Kidney (tissue), 14 donors: ENCODE results near the gene GRIP2. TPM values are rescaled to one million over a fixed set of nuclear protein-coding genes. Genes with fewer than 3 reads are reported as not detected.

Source experiments
- DNase-seq, 5 donors: peaks; one replicate each; pipeline ENCODE4 v3.0.0-alpha.2; 2013 to 2020
- FAIRE-seq: peaks from 2 replicates; lab custom pipeline; 2012; peaks lifted over from hg19 to GRCh38; lab: Jason Lieb, UNC
- H3K27ac ChIP-seq, 2 donors: one replicate each; pipeline ENCODE4 v1.7.0; 2013; ENCODE audit warnings: low read depth in 2 of 2, low read length in 2 of 2, inconsistent platforms in 1 of 2
- H3K27me3 ChIP-seq: one replicate; pipeline ENCODE4 v1.7.1; 2013; ENCODE audit warnings: low read length, inconsistent platforms; ENCODE audit not compliant: control insufficient read depth, insufficient read depth
- H3K36me3 ChIP-seq, 3 donors: one replicate each; pipeline versions ENCODE4 v1.7.0 to v1.7.1; 2013; ENCODE audit warnings: low read length in 3 of 3, control low read depth in 1 of 3, inconsistent platforms in 1 of 3; ENCODE audit not compliant: insufficient read depth in 3 of 3, control insufficient read depth in 2 of 3
- H3K4me1 ChIP-seq, 3 donors: one replicate each; pipeline versions ENCODE4 v1.7.0 to v1.7.1; 2013; ENCODE audit warnings: low read length in 3 of 3, inconsistent platforms in 1 of 3, low read depth in 1 of 3; ENCODE audit not compliant: control insufficient read depth in 2 of 3, insufficient read depth in 2 of 3
- H3K4me3 ChIP-seq, 3 donors: one replicate each; pipeline versions ENCODE4 v1.7.0 to v1.8.1; 2013; ENCODE audit warnings: low read length in 3 of 3, control low read depth in 1 of 3, inconsistent platforms in 1 of 3
- H3K9ac ChIP-seq, 3 donors: one replicate each; pipeline versions ENCODE4 v1.7.0 to v1.7.1; 2013; ENCODE audit warnings: low read length in 3 of 3, control low read depth in 1 of 3, inconsistent platforms in 1 of 3
- H3K9me3 ChIP-seq, 3 donors: one replicate each; pipeline versions ENCODE4 v1.7.0 to v1.7.1; 2013; ENCODE audit warnings: low read length in 3 of 3, control low read depth in 1 of 3, inconsistent platforms in 1 of 3; ENCODE audit not compliant: control insufficient read depth in 2 of 3, insufficient read depth in 1 of 3
- CTCF ChIP-seq: IDR thresholded peaks from 3 replicates; pipeline ENCODE4 v1.5.1; 2012; ENCODE audit warnings: mild to moderate bottlenecking, moderate library complexity, borderline replicate concordance; ENCODE audit not compliant: insufficient read depth; ENCODE audit errors: extremely low read depth
- intact Hi-C: fragments of 100-400 bp; cut with DNase I; formaldehyde crosslinking; loops from one replicate; pipeline ENCODE4 v1.11.1; 2022
- polyA plus RNA-seq: library from polyadenylated mRNA; stranded (reverse); fragments of 350-450 nt; fragmentation: Illumina TruSeq; extraction: RNeasy Lipid Tissue Mini Kit (QIAGEN cat#74804); gene quantifications from one replicate; pipeline ENCODE4 v1.2.3, GENCODE V29; 2014; ENCODE audit warnings: low read depth, low replicate concordance; ENCODE audit not compliant: insufficient read depth
- total RNA-seq: library from RNA; stranded (reverse); fragmentation: NEBNext Ultra II Directional; extraction: Animal tissue kit (Norgen Biotek cat#: 25700); gene quantifications from one replicate; pipeline ENCODE4 v1.2.1, GENCODE V29; 2021
- donor health status: control.
- donor health status: control.
- donor health status: control.
- donor health status: control.
- donor health status: control.
- donor health status: DM: yes; HTN: yes; CAD: no.
- donor health status: Normal renal cell carcinoma (clear cell type).

Gene GRIP2
- total and polyA plus RNA-seq, 2 donors from 2014 or later = 3.0 to 3.2 TPM

GRCh38 chr3:14565868-14566588 is 25.9 kb upstream of the GRIP2 start:
- no peaks in the 10 kb centered on the region for H3K36me3 ChIP-seq
- H3K27ac ChIP-seq = no peak overlapping the region
- no peak for TF ChIP-seq CTCF
- H3K4me1 ChIP-seq = no peaks in the 10 kb centered on the region
- no peak overlapping the region for H3K9ac ChIP-seq
- no peak for DNase-seq
- no peak for FAIRE-seq
- no peaks in the 10 kb centered on the region for H3K27me3 ChIP-seq
- intact Hi-C loops = no loop called here
- H3K4me3 ChIP-seq = no peak overlapping the region
- H3K9me3 ChIP-seq = no peaks in the 10 kb centered on the region

GRCh38 chr3:14564741-14565140 is 24.6 kb upstream of the GRIP2 start:
- FAIRE-seq (no peak), DNase-seq (no peak)
- no peak overlapping the region for H3K9ac ChIP-seq
- H3K4me1 ChIP-seq = no peaks in the 10 kb centered on the region
- intact Hi-C loops = no loop called here
- no peak overlapping the region for H3K27ac ChIP-seq
- no peaks in the 10 kb centered on the region for H3K27me3 ChIP-seq
- no peaks in the 10 kb centered on the region for H3K36me3 ChIP-seq
- no peak overlapping the region for H3K4me3 ChIP-seq
- H3K9me3 ChIP-seq = no peaks in the 10 kb centered on the region
- no peak for TF ChIP-seq CTCF

- H3K4me1 ChIP-seq = no peaks in the 10 kb centered on the region
- no peaks in the 10 kb centered on the region for H3K27me3 ChIP-seq
- TF ChIP-seq CTCF = no peak
- H3K4me3 ChIP-seq = no peak overlapping the region
- FAIRE-seq = no peak
- intact Hi-C loops = no loop called here
- no peaks in the 10 kb centered on the region for H3K9me3 ChIP-seq
- no peak overlapping the region for H3K9ac ChIP-seq
- H3K27ac ChIP-seq = no peak overlapping the region
- no peaks in the 10 kb centered on the region for H3K36me3 ChIP-seq
- no peak for DNase-seq
Observed at GRCh38 chr3:14563946-14564539, 23.9 kb upstream of the GRIP2 start.
